HUDEP-2 (cell line): ENCODE measurements around the gene NALCN.

ENCODE experiments used
- DNase-seq, 76 experiments: peaks; one replicate each; lab custom pipeline; 2025; ENCODE audit not compliant: unreplicated experiment in 76 of 76; lab: John Stamatoyannopoulos, UW

Gene NALCN

DNA sequence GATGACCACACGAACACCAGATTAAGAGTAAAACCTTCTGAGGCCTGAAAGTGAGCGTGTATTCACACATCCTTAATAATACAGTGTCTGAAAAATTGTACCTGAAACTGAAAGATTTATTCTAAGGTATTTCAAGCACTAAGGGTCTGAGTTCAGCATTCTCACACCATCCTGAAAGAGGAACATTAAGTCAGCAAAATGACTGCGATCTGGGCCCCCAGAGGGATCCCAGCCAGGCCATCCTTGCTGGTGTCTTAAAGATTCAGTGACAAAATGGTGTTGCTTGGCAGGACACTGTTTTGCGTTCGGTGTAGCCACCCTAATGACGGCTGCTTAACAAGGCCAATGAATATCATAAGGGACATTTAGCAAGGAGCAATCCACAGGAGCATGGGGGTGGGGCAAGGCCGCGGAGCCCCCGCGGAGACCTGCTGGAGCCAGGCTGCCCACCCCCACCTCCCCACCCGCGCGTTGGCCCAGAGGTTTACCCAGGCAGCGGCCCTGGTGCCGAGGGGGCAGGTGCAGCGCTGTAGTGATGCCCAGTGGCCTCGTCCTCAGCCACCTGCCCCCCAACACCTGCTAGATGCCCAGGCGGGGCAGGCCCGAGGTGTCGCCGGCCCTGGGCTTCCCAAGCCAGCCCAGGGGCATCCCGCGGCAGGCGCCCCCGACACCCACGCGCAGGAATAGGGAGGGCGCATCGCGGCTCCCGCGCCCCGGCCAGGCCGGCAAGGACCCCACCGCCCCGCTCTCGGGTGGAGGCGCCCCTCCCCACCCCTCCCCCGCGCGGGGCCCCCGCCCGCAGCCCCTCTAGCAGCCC, 742 bp downstream of the NALCN start:
- no peak for DNase-seq

DNA sequence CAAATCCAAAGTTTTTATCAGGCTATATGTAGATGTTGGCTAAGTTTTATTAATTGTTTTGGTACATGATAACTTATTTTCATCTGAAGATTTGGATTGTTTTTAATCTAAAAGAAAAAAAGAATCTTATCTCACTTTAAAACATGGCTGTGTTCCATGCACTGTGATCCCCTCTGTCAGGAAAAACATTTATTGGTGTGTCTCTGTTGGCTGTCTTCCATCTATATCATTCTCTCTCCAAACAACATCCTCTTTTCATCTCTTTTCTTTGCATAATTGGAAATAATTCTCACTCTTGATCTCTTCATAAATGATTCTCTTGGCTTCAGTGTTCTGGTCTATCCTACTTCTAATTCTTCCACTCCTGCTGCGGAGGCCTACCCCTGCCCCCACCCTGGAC, 4.2 kb downstream of the NALCN start:
- no peak for DNase-seq

DNA sequence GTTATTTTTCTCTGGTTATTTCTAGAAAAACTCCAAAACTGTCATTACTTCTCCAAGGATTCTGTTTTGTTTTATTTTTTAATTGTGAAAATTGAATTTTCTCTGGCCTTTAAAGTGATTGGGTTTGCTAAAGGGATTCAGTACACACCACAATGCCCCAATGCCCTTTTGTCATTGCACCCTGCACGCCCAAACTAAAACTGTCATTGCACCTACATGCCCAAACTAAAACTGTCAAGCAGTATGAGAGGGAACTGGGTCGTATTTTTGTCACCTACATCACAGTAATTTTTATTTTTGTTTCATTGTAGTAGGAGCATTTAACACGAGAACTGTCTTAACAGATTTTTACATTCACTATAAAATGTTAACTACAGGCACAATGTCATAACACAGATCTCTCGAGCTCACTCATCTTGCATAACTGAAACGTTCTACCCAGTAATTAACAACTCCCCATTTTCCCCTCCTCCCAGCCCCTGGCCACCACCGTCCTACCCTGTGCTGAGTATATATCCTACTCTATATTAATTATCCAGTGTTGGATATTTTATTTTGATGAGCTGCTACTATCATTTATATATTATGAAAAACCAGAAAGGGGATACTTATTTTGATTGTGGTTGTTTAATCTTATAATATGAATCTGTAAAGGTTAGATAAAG, 7.2 kb downstream of the NALCN start:
- no peak for DNase-seq

DNA sequence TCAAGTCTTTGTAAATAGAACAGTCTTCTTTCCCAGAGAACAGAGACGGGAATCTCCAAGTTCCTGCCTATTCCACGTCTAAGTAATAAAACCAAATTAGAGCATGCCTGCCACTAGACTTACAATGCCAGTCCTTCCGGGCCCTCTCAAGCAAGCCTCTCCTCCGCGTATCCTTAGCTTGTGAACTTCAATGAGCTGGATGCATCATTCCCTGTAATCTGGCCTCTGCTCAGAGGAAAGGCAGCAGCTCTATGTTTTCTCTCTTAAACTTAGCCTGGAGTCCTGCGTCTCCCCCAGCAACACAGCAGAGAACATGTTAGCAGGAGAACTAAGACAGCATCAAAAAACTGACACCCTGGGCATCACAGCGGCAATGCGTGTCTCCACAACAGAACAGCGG, 8.2 kb downstream of the NALCN start:
- no peak for DNase-seq

DNA sequence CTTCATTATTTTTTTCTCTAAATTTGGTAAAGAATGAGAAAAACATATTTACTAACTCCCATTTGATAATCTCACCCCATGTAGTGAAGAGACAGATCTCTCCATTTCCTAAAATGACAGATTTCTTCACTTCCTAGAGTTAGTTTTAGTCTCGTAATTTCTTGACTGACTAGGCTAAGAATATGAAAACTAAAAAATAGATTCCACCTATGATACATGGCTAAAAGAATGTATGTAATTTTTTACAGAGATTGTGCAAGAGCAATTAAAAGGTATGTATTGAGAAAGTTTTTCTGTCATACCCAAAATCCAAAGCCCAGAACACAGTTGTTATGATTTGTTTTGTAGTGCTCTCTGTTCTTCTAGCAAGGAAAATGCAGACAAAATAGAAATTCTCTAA, 9.5 kb downstream of the NALCN start:
- DNase-seq, result no peak

DNA sequence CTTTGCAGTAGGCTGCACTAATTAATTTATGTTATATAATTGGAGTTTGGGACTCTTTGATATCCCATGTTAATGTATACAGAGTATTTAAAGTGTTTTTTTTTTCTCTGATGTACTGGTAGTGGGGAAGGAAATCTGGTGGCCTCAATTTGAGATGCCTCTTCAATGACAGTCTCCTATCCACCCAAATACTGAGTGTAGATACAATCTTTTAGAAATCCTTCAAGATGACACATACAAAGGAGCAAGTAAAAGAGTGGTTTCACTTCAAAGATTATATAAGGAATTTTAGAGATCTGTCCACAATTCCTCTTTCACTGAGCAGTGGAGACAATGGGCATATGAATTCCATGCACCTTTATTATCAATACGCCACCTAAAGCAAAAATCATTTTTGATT, 15.1 kb downstream of the NALCN start:
- no peak for DNase-seq

DNA sequence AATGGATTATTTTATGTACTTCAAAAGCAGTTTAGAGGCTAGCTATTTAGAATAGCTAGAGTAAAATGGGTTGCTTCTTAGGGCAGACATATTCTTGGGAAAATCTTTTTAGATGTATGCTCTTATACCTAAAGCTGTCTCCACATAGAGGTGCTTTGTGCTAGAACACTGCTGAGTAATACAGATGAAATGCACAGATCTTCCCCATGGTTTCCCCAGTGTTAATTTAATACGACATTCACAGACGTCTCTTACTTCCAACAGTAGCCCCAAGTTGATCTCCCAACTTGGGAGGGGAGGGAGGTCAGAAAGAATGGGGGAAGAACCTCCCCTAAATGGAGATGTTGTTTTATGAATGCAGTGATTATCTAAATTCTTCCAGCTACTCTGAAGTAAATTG, 16.9 kb downstream of the NALCN start:
- DNase-seq, result no peak

DNA sequence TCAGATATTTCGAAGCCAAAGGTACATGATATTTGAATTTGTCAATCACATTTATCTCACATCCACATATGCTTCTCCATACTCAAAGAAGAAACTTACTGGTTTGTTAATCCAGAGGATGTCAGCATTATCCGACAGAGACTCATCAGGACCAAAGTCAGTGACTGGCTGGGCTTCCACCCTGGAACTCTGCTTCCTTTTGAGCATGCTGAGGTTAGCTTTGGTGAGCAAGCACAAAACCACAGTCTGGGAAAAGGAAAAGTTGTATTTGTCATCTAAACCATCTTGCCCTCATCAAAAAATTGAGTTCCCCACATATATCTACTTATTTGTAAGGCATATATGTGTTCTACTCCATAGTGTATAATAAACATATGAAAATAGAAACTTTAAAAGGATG, 17.4 kb downstream of the NALCN start:
- no peak for DNase-seq

DNA sequence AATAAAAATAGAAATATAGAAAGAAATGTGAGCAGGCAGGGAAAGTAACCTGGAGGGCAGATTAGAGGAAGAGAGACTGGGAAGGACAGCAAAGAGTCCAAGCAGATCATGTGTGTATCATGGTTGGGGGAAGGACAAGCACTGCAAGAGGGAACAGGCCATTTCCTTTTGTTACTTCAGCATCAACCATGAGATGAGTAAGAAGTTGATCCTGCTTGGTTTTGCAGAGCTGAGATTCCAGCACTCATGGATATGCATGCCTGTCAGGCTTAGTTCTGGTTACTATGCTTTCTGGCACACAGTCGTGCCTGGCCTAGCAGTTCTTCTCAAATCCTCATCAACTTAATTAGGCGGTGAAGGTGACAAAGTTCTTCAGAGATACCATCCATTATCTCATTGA, 18.1 kb downstream of the NALCN start:
- DNase-seq, result no peak

DNA sequence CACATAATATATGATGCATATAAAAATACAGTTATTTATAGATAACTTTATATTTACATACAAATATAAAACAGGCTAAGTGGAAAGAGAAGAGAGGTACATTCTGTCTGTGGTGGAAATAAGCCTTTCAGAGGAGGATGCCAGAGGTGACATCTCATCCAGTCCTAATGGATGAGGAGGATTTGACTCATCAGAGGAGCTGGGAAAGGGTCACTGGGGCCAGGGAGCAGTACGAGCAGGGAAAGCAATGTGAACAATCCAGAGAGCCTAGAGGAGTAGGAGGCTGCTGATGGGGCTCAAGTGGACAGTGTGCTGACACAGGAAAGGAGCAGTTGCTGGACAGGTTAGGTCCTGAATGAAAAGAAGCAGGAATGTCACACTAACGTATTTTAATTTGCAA, 18.6 kb downstream of the NALCN start:
- no peak for DNase-seq

DNA sequence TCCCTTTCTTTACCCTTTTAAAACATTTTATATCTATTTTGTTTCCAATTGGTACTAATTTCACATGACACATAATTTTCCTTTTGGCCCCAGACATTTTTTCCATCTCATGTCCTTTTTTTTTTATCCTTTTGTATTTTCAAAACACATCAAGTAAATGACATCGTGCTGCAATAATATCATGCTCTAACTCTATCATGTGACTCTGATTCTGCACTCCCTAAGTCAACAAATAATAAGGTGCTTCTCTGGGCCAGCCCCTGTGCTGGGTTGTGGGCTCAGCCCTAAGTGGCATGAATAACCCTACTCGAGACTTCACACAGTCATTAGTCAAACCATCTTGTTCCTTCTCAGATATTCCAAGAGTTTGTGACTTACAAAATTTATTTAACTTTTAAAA, 21.7 kb downstream of the NALCN start:
- DNase-seq, result no peak

DNA sequence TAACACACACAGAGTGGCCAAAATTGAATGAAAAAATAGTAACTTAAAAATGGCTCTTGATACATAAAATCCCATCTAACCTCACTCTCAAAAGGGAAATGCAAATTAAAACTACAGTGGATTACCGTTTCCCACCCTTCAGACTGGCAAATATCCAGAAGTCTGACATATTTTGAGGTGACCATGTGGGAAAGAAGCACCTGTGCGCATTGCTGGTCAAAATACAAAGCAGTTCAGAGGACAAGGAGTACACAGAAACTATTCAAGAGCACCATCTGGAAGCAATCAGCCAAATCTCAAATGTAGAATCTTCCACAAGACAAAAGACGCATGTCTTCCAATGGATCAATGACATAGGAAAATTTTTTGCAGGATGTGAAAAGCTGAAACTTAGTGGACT, 23.2 kb downstream of the NALCN start:
- DNase-seq, result no peak

DNA sequence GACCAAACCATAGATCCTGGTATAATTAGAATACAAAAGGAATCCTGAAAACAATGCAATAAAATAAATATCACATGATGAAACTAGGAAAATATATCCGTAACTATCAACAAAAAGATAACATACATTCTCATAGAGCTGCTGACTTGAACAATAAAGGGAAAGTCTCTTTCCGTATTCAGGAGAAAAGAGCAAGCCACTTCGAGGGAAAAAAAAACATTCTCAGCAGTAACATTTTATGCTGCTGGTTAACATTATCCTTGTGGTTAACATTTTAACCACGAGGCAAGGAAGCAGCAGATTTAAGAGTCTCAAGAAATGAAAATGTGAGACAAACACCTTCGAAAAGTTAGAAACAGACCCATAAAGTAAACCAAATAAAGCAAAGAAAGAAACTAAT, 25.8 kb downstream of the NALCN start:
- DNase-seq, result no peak

DNA sequence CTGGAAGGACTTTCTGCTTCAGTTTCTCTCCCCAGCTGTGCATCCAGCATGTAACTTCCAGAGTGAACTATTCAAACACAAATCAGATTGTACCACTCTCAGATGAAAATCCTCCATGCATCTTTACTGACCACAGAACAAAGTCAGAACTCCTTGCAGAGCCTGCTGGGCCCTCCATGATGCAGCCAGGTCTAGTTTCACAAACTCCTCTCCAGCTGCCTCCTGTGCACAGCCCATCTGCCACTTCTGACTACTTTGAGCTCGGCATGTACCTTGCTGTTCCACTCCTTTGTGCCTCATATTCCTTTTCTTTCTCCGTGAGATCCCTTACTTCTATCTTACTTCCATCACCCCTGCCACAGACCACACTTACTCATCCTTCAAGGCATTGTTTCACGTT, 31.4 kb downstream of the NALCN start:
- no peak for DNase-seq

DNA sequence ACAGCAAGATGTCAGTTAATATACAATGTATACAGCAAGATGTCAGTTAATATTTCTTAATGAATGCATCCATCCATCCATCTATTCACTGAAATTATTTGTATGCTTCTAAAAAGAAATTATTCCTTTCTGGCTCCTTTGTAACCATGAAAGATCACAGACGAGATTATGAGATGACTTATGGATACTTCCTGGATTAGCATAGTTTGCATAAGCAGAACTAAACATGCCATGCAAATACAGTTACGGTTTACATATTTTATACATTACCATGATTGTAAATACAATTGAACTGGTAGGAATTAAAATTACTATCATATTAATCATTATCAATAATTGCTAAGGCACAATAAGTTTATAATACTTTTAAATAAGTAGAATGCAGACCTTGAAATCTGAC, 32.7 kb downstream of the NALCN start:
- DNase-seq, result no peak

DNA sequence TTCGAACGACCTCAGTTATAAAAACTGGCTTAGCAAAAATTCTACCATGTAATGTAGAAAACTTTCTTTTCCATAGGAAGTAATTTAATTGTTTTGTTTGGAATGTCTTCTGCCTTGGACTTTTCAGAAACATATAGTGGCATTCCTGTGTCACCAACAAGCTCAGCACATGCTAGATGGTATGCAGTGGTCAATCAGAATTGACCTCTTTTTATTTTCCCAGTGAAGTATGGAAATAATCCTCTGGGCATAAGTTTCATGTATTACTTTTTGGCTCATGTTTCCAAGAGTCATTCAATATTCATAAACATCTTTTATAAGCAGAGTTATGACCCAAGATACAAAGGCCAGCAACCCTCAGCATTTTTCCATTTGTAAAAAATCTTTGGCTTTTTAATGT, 33.6 kb downstream of the NALCN start:
- DNase-seq, result no peak

DNA sequence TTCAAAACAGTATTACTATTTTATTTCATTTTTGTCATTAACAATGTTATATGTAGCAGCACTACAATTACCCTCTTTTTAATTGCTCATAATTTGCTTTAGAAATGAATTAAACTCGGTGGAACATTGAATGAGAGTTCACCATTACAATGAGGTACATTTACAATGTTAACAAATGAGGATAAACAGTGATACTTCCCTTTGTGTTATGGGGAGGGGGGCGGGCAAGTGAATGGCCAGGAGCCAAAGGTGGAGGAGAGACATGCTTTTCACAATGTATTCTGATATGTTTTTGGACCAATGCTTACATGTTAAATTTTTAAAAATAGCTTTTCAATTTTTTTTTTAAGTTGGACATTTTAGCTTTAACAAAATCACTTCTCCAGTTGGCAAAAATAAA, 34.2 kb downstream of the NALCN start:
- DNase-seq, result no peak

DNA sequence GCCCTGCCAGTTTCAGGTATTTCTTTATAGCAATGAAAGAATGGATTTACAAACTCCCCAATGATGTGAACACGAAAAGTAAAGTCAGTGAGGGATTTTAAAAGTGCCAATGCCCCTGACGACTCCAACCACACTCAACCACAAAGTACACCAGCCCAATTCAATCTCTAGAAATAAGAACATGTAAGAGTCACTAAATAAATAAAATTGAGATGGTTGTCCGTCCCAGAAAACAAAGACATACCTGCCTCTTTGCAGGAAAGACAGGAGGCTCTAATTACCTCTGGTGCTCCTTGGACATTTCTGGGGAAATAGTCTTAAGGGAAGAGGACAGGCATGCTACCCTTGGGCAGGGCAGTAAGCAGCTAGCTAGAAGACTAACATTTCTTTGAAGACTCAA, 55.8 kb downstream of the NALCN start:
- DNase-seq, result no peak

DNA sequence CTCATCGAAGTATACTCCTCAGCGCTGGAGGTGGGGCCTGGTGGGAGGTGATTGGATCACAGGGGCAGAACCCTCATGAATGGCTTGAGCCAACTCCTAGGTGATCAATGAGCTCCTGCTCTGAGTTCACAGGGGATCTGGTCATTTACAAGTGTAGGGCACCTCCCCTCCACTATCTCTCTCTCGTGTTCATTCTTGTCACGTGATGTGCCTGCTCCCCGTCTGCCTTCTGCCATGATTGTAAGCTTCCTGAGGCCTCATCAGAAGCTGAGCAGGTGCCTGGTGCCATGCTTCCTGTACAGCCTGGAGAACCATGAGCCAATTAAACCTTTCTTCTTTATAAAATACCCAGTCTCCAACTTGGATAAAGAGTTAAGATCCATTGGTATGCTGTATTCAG, 61.4 kb downstream of the NALCN start:
- DNase-seq, result no peak

DNA sequence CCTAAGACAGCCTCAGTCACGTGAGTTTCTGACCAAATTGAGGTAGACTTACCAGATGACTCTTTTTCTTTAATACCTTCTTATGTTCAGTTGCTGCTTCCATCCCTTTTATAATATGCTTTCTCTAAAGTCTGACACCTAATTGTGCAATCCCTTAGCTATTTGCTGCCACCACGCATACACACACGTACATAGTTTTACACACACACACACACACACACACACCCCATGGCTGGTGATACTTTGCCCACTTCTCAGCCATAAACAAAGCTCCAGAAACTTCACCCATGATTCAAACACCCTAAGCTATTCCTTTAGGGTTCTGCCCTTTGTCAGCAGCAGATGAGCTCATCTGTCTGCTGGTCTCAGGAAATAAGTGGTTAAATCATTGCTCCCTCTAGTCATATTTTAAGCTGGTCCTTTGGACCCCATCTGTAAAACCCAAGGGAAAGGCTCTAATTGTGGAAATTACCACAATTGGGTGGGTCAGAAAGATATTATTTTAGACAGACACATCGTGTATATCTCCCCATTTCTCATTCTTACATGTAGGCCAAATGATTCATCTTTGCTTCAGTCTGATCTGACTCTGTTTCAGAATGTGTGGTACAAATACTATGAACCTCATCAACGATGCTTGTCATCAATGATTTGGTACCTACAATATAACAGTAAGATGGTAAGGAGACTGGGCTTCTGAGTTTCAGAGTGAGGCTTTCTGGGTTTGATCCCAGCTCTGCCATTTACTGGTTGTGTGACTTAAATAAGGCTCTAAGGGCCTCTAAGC, 69.2 kb downstream of the NALCN start:
- DNase-seq, result no peak

DNA sequence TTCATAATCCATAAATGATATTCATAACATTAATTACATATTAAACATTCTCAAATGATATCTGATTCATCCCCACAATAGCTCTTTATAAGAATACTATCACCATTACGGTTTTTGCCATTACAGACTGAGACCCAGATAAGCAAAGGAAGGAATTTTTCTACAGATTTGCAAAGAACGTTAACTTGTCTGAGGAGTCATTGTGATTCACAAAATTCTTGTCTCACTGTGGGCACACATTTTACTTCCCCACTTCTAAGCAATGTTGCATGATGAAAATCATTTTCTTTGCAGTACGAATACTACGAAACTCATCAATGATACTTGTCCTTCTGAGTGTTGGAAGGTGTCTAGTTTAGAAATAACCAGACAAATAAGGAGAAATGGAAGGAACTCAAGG, 70.1 kb downstream of the NALCN start:
- DNase-seq, result no peak
